ENCODE data around the gene OR6C4.
"Not testable (repeated sequence)": the region's sequence is repeated elsewhere in the genome, so short reads cannot be mapped to it uniquely, and the experiment has no call there.

The OR6C4 gene

GRCh38 chr12:55549302-55549701 is at the start of gene OR6C4:
Gene OR6C4, plus strand, starts transcription at chr12:55549602. Its CDS starts 1,625 bp downstream, at chr12:55551227.
- no peak for DNase-seq (ENCODE audit: low read depth in 2 of 3, low spot score in 2 of 3)

DNA sequence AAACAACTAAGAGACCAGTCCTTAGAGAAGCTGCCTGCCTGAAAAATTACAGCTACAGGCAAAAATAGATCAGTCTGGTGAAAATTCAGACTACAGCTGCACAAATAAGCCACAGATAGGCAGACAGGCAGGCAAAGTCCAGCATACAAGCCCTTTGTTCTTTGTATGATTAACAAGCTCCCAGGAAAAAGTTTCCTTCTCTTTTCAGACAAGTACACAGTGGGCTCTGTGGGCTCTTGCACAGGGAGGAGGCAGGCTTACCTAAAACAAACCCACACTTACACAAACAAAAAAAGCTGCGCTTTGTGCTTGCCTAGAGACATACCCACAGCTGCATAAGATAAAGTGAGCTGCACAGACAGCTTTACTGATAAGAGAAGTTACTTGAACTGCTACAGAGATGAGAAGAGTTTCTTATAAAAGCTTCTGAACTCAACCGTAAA is 49.6 kb upstream of the OR6C4 start:
- no peak for DNase-seq (ENCODE audit: low read depth in 2 of 3, low spot score in 2 of 3)

GRCh38 chr12:55501601-55502000 is 47.8 kb upstream of the OR6C4 start:
- DNase-seq (ENCODE audit: low read depth in 2 of 3, low spot score in 2 of 3), result no peak

GRCh38 chr12:55515696-55516095 is 33.7 kb upstream of the OR6C4 start:
- no peak for DNase-seq (ENCODE audit: low read depth in 2 of 3, low spot score in 2 of 3)

DNA sequence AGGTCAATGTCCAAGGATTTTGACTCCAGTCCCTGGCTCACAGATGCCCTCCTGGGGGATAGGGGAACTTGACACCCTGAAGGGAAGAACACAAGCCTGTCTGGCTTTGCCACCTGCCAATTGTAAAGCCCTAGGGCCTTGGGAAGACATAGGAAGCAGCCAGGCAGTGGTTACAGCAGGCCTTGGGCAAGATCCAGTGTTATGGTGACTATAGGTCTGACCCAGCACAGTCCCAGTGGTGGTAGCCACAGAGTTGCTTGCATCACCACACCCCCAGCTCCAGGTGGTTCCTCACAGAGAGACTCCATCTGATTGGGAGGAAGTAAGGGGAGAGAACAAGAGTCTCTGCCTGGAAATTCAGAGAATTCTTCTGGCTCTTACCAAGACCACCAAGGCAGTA is 33.0 kb upstream of the OR6C4 start:
- no peak for DNase-seq (ENCODE audit: low read depth in 2 of 3, low spot score in 2 of 3)

DNA sequence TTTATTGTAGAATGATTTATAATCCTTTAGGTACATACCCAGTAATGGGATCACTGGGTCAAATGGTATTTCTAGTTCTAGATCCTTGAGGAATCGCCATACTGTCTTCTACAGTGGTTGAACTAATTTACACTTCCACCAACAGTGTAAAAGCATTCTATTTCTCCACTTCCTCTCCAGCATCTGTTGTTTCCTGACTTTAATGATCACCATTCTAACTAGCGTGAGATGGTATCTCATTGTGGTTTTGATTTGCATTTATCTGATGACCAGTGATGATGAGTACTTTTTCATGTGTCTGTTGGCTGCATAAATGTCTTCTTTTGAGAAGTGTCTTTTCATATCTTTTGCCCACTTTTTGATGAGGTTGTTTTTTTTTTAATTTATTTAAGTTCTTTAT is 1.2 kb upstream of the OR6C4 start:
- DNase-seq (ENCODE audit: low read depth in 2 of 3, low spot score in 2 of 3), result not testable (repeated sequence)

DNA sequence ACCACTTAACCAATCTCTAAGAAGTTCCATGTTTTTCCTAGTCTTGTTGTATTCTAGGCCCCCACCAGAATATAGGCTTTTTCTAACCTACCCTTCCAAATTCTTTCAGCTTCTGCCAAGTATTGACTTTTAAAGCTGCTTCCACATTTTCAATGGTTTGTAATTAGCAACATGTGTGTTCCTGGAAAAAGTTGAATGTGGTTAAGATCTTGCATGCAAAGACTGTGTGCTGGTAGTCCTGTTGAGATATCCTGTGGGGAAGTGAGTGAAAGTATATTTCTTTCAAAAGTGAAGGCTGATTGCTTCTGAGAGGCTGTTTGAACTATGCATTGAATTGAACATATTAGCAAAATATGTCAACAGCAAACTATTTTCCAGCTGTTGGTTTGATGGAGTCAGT is 646 bp upstream of the OR6C4 start:
- DNase-seq (ENCODE audit: low read depth in 2 of 3, low spot score in 2 of 3), result no peak

DNA sequence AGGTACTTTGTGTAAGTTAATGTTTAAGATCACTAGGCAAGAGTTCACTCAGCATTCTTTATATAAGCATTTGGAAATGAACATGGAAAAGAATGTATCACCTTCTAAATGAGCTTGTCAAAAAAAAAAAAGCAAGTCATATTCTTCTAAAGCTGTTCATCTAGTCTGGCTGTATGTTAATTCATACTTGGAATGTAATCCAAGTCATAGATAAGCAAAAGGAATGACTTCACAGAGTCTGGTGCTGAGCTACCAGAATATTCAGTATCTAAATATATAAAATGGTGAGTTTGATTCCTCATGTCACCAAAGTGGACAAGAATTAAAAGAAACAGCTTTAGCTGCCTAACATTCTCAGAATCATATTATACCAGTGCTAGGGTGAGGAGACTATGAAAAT is 4.9 kb downstream of the OR6C4 start:
- DNase-seq (ENCODE audit: low read depth in 2 of 3, low spot score in 2 of 3), result no peak

DNA sequence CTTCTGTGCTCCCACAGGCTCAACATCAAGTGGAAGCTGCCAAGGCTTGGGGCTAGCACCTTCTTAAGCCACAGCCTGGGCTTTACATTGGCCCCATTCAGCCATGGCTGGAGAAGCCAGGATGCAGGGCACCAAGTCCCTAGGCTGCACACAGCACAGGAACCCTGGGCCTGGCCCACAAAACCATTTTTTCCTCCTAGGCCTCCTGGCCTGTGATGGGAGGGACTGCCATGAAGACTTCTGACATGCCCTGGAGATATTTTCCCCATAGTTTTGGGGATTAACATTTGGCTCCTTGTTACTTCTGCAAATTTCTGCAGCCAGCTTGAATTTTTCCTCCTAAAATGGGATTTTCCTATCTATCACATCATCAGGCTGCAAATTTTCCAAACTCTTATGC is 20.7 kb downstream of the OR6C4 start:
- DNase-seq (ENCODE audit: low read depth in 2 of 3, low spot score in 2 of 3), result not testable (repeated sequence)

DNA sequence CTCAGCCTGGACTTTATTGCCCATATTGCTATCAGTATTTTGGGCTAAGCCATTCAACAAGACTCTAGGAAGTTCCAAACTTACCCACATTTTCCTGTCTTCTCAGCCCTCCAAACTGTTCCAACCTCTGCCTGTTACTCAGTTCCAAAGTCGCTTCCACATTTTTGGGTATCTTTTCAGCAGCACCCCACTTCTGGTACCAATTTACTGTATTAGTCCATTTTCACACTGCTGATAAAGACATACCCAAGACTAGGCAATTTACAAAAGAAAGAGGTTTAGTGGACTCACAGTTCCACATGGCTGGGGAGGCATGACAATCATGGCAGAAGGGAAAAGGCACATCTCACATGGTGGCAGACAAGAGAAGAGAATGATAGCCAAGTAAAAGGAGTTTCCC is 21.3 kb downstream of the OR6C4 start:
- not testable (repeated sequence) for DNase-seq (ENCODE audit: low read depth in 2 of 3, low spot score in 2 of 3)

- DNase-seq (ENCODE audit: low read depth in 2 of 3, low spot score in 2 of 3), result no peak
These were observed 22.8 kb downstream of the OR6C4 start, which contains the start of gene OR2AP1 for GRCh38 chr12:55572168-55572567. Gene OR2AP1, plus strand, starts transcription at chr12:55572468. Its CDS starts 1,947 bp downstream, at chr12:55574415.

- no peak for DNase-seq (ENCODE audit: low read depth in 2 of 3, low spot score in 2 of 3)
These were observed 32.7 kb downstream of the OR6C4 start for GRCh38 chr12:55582066-55582465.

GRCh38 chr12:55585817-55586216 is 36.4 kb downstream of the OR6C4 start:
- no peak for DNase-seq (ENCODE audit: low read depth in 2 of 3, low spot score in 2 of 3)

- DNase-seq (ENCODE audit: low read depth in 2 of 3, low spot score in 2 of 3), result not testable (repeated sequence)
These were observed 40.8 kb downstream of the OR6C4 start for GRCh38 chr12:55590152-55590551.

All from activated CD8-positive, alpha-beta memory T cell treated with anti-CD3 and anti-CD28 coated beads for 48 hours (primary cell).